Transverse colon (tissue), 4 donors: ENCODE results near the gene APOL4. TPM values are rescaled to one million over a fixed set of nuclear protein-coding genes. Genes with fewer than 3 reads are reported as not detected.
"Not testable (repeated sequence)": the region's sequence is repeated elsewhere in the genome, so short reads cannot be mapped to it uniquely, and the experiment has no call there.

Experiments used
- DNase-seq: peaks from one replicate; pipeline ENCODE4 v3.0.0-alpha.2; 2019
- H3K27ac ChIP-seq, 4 donors: fragments of 200-600 bp; sonication (generic); 2 replicates each; pipeline ENCODE4 v1.5.1; 2016 to 2018; ENCODE audit warnings: inconsistent platforms in 4 of 4
- H3K27me3 ChIP-seq: fragments of 200-600 bp; sonication (generic); 2 replicates; pipeline ENCODE4 v1.5.1; 2017; ENCODE audit warnings: inconsistent platforms
- H3K36me3 ChIP-seq, 4 donors: fragments of 200-600 bp; sonication (generic); 2 replicates each; pipeline ENCODE4 v1.5.1; 2017 to 2019; ENCODE audit warnings: inconsistent platforms in 4 of 4
- H3K4me1 ChIP-seq, 4 donors: fragments of 200-600 bp; sonication (generic); 2 replicates each; pipeline ENCODE4 v1.5.1; 2017 to 2020; ENCODE audit warnings: inconsistent platforms in 4 of 4
- H3K4me3 ChIP-seq, 4 donors: fragments of 200-600 bp; sonication (generic); 1 replicate in 1 of 4; 2 replicates in 3 of 4; pipeline versions ENCODE4 v1.5.1 to v1.6.1; 2017 to 2019; ENCODE audit warnings: inconsistent platforms in 4 of 4
- H3K9me3 ChIP-seq, 2 donors: fragments of 200-600 bp; sonication (generic); 2 replicates each; pipeline ENCODE4 v1.5.1; 2017 to 2019; ENCODE audit warnings: inconsistent platforms in 2 of 2
- CTCF ChIP-seq, 5 experiments: fragments of 200-600 bp in 3 of 5; fragments of 450-650 bp in 2 of 5; sonication (generic) in 3 of 5; IDR thresholded peaks; 1 replicate in 2 of 5; 2 replicates in 3 of 5; pipeline ENCODE4 v1.5.1; 2016 to 2017; ENCODE audit warnings: antibody characterized with exemption in 5 of 5, inconsistent platforms in 3 of 5, mild to moderate bottlenecking in 2 of 5, moderate library complexity in 1 of 5
- EP300 ChIP-seq: sonication (generic); formaldehyde crosslinking; IDR thresholded peaks from one replicate; pipeline ENCODE4 v1.6.1; 2017; ENCODE audit warnings: antibody characterized with exemption, low read depth
- POLR2A ChIP-seq: fragments of 450-650 bp; IDR thresholded peaks from one replicate; pipeline ENCODE4 v1.6.1; 2016; ENCODE audit warnings: antibody characterized with exemption, mild to moderate bottlenecking, moderate library complexity
- POLR2AphosphoS5 ChIP-seq, 3 donors: sonication (generic); formaldehyde crosslinking; IDR thresholded peaks; one replicate each; pipeline ENCODE4 v1.6.1; 2016; ENCODE audit warnings: antibody characterized with exemption in 3 of 3
- WGBS, 2 donors: methylation state at CpG; one replicate each; pipeline ENCODE4 v1.1.5; 2018; ENCODE audit warnings: low coverage in 1 of 2; 5-methylcytosine and 5-hydroxymethylcytosine counted together
- in situ Hi-C, 4 donors: fragments of 200-750 bp; cut with MboI; loops; one replicate each; pipeline versions ENCODE4 v1.15.0 to v1.15.1; 2017; ENCODE audit warnings: low sequenced_read_pairs in 3 of 4, low pct_ligation_motif_present in 1 of 4, low pct_unique_long_range_greater_than_20kb in 1 of 4
- intact Hi-C: fragments of 100-400 bp; cut with DNase I; formaldehyde crosslinking; loops from one replicate; pipeline ENCODE4 v1.15.1; 2023; ENCODE audit warnings: low total_unique reads
- total RNA-seq, 4 donors: library from RNA; depleted of rRNA; stranded (reverse); fragments of >200 nt; gene quantifications; one replicate each; pipeline ENCODE4 v1.1.0, GENCODE V29; 2016

APOL4 gene
- total RNA-seq, 4 donors from 2014 or later = 0.16 to 9.0 (median 1.8) TPM; not detected in 1

GRCh38 chr22:36208914-36209313 lies 7.3 kb upstream of the APOL4 start:
- in situ Hi-C loops = no loop called here
- intact Hi-C loops = no loop called here
- 94 to 100% methylated on average over 1 of the region's 1 CpG for WGBS, 2 donors

DNA sequence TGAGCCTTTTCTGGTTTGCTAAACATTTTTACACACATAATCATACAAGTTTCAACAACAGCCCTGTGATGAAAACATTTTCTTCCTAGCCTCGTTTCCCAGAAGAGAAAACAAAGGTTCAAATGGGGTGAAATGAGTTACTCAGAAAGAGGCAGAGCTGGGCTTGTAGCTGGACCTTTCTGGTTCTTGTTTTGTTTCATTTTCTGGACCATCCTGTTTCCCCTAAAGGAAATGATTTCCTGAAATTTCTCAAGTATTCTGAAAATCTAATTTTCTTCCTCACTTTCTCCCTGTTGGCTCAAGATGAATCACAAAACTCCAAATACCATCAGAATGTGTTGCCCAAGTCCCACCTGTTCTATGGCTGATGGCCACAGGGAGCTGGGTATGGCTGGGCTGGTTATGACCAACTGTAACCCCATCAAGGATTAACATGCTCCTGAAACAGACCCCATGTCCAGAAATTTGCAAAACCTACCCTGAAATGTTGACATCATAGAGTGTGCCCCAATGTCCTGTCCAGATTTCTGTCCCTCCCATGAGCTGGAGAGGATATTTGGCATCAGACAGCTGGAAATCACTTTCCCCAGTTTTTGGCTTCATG lies 6.7 kb upstream of the APOL4 start:
- Histone ChIP-seq H3K27ac (no peak overlapping the region), H3K9me3 (no peaks in the 10 kb centered on the region), H3K4me3 (no peak overlapping the region), H3K36me3 (no peaks in the 10 kb centered on the region), H3K4me1 (peaks cover 0 to 4% (median 0%) of the 10 kb centered on the region in 4 donors), H3K27me3 (no peaks in the 10 kb centered on the region)
- TF ChIP-seq POLR2AphosphoS5 (IDR thresholded peaks at IDR 0.05) (no peak), CTCF (IDR thresholded peaks at IDR 0.05) (no peak), EP300 (no peak), POLR2A (no peak)
- intact Hi-C loops (no loop called here), in situ Hi-C loops (no loop called here)
- 49 to 50% methylated on average over 1 of the region's 1 CpG for WGBS, 2 donors
- no peak for DNase-seq

More at GRCh38 chr22:36208914-36209313, 7.3 kb upstream of the APOL4 start:
- DNase-seq = no peak
- Histone ChIP-seq H3K4me1 (peaks cover 0 to 4% (median 0%) of the 10 kb centered on the region in 4 donors), H3K4me3 (no peak overlapping the region), H3K9me3 (no peaks in the 10 kb centered on the region), H3K27me3 (no peaks in the 10 kb centered on the region), H3K36me3 (no peaks in the 10 kb centered on the region), H3K27ac (no peak overlapping the region)
- TF ChIP-seq POLR2AphosphoS5 (IDR thresholded peaks at IDR 0.05) (no peak), EP300 (no peak), POLR2A (no peak), CTCF (IDR thresholded peaks at IDR 0.05) (no peak)

DNA sequence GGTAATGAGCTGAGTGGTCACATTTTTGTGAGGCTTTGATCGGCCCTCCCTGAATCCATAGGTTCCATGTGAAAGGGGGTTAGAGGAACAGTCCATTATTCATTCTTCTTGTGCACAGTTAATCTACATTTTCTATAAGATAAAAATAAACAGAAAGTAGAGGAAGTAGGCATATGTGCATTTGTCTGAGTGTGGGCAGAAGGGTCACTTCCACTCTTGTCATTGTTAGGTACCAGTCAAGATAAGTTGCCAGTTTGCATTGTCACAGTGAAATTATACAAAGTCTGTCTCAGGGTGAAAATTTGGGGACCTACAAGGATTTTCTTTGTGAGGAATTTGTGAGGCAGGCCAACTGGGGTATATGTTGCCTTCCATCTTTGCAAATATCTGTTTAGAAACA lies 4.6 kb upstream of the APOL4 start:
- no peak for DNase-seq
- H3K9me3 ChIP-seq = no peaks in the 10 kb centered on the region
- H3K4me3 ChIP-seq = no peak overlapping the region
- no peaks in the 10 kb centered on the region for H3K27me3 ChIP-seq
- intact Hi-C loops (no loop called here), in situ Hi-C loops (no loop called here)
- H3K4me1 ChIP-seq = peaks cover 0 to 16% (median 6%) of the 10 kb centered on the region in 4 donors
- 71 to 95% methylated on average over 1 of the region's 1 CpG for WGBS, 2 donors
- TF ChIP-seq CTCF (IDR thresholded peaks at IDR 0.05) = no peak
- TF ChIP-seq POLR2AphosphoS5 (IDR thresholded peaks at IDR 0.05) = no peak
- TF ChIP-seq POLR2A = no peak
- no peak for TF ChIP-seq EP300
- no peak overlapping the region for H3K27ac ChIP-seq
- no peaks in the 10 kb centered on the region for H3K36me3 ChIP-seq

GRCh38 chr22:36205573-36205972 lies 4.0 kb upstream of the APOL4 start:
- not testable (repeated sequence) for DNase-seq

GRCh38 chr22:36204632-36205015 lies 3.0 kb upstream of the APOL4 start:
- 41% methylated on average over 6 of the region's 6 CpGs; no CpG with 5 or more reads in 1 of the 2 donors for WGBS, 2 donors
- Histone ChIP-seq H3K27me3 (no peaks in the 10 kb centered on the region), H3K4me1 (peaks cover 0 to 12% (median 6%) of the 10 kb centered on the region in 4 donors), H3K9me3 (no peaks in the 10 kb centered on the region), H3K36me3 (no peaks in the 10 kb centered on the region), H3K27ac (no peak overlapping the region), H3K4me3 (no peak overlapping the region)
- no peak for TF ChIP-seq CTCF (IDR thresholded peaks at IDR 0.05)
- TF ChIP-seq POLR2AphosphoS5 (IDR thresholded peaks at IDR 0.05) = no peak
- TF ChIP-seq EP300 = no peak
- no peak for TF ChIP-seq POLR2A
- intact Hi-C loops (loop anchor here (5.0 kb wide), 1 partner anchor 238 kb away; no protein-coding TSS in a partner anchor), in situ Hi-C loops (no loop called here)
- peak; percentile 53 for DNase-seq

More at GRCh38 chr22:36205573-36205972, 4.0 kb upstream of the APOL4 start:
- in situ Hi-C loops, H3K4me3 ChIP-seq, H3K9me3 ChIP-seq, H3K27ac ChIP-seq, H3K36me3 ChIP-seq, intact Hi-C loops, H3K27me3 ChIP-seq: not testable (repeated sequence)
- peaks cover 0 to 13% (median 6%) of the 10 kb centered on the region in 4 donors for H3K4me1 ChIP-seq
- WGBS, 2 donors = 66% methylated on average over 5 of the region's 5 CpGs; no CpG with 5 or more reads in 1 of the 2 donors
